GM21576 (cell line): Measurements from ENCODE around the gene NAIP.
"Not testable (repeated sequence)": the region's sequence is repeated elsewhere in the genome, so short reads cannot be mapped to it uniquely, and the experiment has no call there.

Experiments used
- ATAC-seq: cut with Tn5 transposase; IDR thresholded peaks from one replicate; pipeline ENCODE4 v1.9.1; 2021; ENCODE audit warnings: mild to moderate bottlenecking, moderate library complexity; ENCODE audit not compliant: unreplicated experiment

Gene NAIP, protein sequence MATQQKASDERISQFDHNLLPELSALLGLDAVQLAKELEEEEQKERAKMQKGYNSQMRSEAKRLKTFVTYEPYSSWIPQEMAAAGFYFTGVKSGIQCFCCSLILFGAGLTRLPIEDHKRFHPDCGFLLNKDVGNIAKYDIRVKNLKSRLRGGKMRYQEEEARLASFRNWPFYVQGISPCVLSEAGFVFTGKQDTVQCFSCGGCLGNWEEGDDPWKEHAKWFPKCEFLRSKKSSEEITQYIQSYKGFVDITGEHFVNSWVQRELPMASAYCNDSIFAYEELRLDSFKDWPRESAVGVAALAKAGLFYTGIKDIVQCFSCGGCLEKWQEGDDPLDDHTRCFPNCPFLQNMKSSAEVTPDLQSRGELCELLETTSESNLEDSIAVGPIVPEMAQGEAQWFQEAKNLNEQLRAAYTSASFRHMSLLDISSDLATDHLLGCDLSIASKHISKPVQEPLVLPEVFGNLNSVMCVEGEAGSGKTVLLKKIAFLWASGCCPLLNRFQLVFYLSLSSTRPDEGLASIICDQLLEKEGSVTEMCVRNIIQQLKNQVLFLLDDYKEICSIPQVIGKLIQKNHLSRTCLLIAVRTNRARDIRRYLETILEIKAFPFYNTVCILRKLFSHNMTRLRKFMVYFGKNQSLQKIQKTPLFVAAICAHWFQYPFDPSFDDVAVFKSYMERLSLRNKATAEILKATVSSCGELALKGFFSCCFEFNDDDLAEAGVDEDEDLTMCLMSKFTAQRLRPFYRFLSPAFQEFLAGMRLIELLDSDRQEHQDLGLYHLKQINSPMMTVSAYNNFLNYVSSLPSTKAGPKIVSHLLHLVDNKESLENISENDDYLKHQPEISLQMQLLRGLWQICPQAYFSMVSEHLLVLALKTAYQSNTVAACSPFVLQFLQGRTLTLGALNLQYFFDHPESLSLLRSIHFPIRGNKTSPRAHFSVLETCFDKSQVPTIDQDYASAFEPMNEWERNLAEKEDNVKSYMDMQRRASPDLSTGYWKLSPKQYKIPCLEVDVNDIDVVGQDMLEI (N-terminal part only)

DNA sequence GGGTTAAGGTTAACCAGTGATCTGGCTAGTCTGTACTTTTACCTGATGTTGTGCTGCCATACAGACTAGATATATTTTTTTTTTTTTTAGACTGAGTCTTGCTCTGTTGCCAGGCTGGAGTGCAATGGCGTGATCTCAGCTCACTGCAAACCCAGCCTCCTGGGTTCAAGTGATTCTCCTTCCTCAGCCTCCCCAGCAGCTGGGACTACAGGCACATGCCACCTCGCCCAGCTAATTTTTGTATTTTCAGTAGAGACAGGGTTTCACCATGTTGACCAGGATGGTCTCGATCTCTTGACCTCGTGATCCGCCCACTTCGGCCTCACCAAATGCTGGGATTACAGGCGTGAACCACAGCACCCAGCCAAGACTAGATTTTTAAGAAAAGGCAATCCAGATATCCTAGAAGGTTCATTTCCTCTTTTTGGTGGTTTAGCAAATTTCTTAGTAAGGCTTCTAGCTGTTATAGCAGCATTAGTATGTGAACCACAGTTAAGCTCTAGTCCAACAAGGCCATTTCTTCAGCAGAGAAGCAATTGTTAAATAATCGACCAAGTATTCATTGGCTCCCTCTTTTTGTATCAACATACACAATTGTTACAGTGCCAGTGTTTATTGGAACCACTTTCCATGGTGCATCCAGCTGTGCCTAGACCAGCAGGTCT lies at the start of gene NAIP:
Gene NAIP, minus strand, starts transcription at position 51 of the 665 bp plus-strand sequence. CDS start 12,424 bp downstream, outside the sequence.
- ATAC-seq: not testable (repeated sequence)

DNA sequence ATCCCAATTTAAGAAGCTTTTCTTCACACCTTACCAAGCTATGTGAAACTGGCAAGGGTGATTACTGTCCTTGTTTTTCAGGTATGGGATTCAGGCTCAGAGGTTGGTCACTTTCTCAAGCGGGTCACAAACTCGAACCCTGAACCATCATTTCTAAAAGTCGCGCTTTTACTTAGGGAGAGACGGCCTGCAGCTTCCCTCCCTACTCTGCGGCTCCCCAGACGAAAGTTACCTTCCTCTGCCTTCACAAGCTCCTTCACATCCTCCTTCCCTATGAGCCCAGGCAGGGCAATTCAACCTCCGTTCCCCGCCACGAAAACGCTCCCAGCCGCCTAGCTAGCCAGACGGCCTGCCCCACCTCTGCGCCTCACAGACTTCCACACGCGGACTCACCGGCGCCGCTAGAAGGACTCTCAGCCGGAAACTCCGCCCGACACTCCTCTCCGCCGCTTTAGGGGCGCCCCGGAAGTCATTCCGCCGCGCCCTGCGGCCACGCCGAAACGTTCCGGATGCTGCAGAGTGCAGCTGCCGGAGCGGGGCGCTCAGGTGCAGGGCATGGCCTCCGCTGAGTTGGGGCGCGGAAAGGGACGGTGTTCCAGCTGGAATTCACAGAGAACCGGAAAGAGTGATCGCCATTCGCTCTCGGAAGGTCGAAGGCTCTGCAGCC lies 42.3 kb upstream of the NAIP start, which contains the start of gene GTF2H2:
Gene GTF2H2, minus strand, starts transcription at position 415 of the 667 bp plus-strand sequence. CDS start 4,913 bp downstream, outside the sequence.
- ATAC-seq: peak; percentile 95

DNA sequence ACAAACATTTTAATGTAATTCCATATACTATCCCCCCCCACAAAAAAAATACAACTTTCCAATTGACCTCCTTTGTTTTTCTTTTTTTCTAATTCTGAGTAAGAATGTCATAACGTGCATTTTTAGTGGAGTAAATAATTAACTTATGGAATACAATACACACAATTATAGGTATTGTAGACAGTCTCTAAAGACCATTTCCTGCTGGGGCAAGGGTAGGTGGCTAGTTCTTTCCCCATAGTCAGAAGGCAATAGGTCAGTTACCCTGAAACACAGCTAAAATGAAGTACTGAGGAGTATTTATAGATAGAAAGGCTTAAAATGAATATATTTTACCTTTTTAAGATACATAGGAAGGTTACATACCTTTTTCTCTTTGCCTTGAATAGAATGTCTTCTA lies 36.2 kb upstream of the NAIP start:
- not testable (repeated sequence) for ATAC-seq

DNA sequence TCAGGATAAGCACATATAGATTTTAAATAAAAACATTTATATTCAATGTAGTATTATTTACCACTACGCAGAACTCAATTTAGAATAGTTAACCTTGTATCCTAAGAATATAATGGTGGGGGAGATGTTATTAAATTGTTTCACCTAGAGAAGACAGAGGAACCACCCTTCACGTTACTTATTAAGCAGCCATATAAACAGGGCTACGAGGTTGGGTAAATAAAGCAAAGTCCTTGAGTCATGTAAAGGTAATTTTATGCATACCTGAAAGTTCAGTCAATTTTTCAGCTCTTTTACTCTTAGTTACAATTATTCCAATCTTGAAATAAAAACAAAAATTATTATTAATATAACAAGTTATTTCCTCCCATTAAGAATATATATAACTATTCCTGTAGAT lies 34.3 kb upstream of the NAIP start:
- not testable (repeated sequence) for ATAC-seq

DNA sequence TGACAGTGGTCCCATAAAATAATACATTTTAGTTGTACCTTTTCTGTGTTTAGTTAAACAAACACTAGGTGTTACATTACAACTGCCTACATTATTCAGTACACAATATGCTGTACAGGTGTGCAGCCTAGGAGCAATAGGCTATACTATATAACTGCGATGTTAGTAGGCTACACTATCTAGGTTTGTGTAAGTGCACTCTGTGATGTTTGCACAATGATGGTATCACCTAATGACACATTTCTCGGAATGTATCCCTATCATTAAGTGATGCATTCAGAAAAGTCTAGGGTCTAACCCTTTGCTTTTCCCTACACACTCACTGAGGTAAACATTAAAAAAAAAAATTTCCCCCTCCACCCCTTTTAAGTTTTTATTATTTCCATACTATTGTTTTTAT lies 19.7 kb upstream of the NAIP start:
- ATAC-seq: not testable (repeated sequence)

DNA sequence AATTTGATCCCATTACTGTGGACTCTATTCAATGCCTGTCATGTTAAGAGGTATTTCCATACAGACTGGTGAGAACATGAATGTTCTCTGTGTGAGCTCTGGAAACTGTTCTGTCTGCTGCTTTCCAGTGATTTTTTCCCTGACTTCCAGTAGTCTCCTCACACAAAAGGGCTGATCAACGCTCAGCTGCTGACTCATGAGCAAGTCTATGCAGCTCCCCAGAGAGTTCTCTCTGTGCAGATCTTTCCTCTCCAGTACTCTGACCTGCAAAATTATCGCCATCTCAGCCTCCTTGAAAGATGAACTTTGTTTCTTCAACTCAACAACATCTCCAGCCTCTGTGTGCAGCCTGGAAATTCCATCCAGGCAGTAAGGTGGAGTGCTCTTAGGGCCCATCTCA lies 19.0 kb upstream of the NAIP start:
- ATAC-seq: not testable (repeated sequence)

DNA sequence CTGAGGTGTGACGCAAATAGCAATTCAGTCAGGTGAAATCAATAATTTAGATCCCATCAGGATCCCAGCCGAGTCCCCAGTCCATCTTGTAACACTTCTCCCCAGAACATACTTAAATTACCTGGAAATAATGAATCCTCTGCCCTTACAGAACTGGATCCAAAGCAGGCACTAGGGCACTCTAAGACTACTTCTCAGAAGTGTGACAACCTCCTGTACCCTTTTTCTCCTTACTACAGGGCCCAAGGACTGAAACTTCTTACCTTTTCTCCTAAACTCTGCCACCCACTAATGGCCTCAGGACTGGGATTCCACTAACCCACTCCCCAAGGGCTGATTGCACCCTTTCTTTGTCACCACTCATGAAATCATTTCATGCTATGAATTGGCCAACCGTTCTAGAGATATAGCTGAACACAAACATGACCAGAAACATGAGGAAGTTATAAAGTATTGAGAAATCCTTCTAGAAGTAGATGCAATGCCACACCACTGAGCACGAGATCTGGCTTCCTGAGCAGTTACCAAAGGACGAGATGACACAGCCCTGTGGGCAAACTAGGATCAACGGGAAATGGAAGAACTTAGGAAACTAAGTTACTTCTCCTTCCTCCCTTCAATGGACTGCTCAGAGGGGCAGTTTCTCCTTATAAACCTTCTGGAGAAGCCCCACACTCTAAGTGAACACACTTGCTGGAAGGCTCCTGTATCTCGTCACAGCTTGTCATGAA lies 6.1 kb upstream of the NAIP start:
- ATAC-seq: not testable (repeated sequence)

DNA sequence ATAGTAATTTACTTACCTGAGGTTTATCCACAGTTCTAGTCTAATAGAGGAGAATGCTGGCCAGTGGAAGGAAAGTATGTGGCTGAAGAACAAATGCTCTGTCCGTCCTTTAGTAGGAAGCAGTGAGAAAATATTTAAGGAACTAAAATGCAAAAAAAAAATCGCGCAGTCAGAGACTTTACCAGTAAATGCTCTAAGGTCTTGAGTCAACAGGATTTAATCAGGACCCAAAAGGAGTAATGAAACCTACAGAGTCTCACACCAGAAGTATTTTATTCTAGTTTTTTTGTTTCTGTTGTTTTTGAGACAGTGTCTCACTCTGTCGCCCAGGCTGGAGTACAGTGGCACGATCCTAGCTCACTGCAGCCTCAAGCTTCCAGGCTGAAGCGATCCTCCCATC lies 4.5 kb downstream of the NAIP start:
- not testable (repeated sequence) for ATAC-seq

DNA sequence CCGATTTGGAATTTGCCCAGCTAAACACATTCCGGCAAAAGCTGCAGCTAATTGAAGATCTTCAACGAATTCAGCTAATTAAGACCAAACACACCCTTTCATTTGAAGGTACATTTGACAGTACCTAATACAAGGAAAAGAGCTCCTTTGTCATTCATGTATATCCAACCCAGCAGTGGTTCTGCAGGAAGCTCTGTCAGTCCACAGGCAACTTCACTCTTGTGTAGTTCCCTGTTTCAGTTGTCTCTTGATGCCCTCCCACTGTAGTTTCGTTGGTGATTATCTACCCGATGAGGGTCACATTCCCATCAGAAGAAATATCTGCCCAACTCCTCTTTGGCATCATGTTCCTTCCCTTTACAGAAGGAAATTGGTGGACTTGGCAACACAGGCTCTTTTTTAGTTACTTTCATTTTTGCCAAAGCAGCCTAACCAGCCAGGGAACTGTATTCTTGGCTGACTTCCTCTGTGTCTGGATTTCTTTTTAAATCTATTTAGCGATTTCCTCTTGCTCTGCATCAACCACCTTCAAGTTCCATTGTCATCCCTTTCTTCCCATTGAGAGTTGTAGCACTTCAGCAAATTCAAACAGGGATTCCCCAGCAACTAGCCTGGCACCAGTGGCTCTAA lies 6.6 kb downstream of the NAIP start:
- not testable (repeated sequence) for ATAC-seq

DNA sequence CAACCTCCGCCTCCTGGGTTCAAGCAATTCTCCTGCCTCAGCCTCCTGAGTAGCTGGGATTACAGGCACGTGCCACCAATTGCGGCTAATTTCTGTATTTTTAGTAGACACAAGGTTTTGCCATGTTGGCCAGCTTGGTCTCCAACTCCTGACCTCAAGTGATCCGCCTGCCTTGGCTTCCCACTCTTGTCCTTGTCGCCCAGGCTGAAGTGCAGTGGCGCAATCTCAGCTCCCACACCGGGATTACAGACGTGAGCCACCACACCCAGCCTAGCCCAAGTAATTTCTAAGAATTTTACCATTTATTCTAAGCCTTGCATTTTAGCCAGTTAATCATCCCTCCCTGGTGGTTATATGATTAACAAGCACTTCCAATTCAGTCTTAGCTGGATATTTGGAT lies 11.0 kb downstream of the NAIP start:
- no peak for ATAC-seq

DNA sequence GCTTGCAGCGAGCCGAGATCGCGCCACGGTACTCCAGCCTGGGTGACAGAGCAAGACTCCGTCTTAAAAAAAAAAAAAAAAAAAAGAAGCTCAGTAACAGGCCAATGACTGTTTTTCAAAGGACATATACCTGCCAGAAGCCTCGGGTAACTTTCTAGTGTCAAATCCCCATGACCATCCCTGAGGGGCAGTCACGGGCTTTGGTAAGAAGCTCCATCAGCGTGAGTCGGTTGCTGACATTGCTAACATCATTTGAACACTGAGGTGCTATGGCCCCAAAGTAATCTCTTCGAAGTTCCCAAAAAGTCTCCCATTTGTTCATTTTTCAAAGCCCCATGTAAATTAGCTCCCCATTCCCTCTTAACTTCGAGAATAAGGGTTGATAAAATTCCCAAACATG lies 11.6 kb downstream of the NAIP start:
- ATAC-seq: no peak

DNA sequence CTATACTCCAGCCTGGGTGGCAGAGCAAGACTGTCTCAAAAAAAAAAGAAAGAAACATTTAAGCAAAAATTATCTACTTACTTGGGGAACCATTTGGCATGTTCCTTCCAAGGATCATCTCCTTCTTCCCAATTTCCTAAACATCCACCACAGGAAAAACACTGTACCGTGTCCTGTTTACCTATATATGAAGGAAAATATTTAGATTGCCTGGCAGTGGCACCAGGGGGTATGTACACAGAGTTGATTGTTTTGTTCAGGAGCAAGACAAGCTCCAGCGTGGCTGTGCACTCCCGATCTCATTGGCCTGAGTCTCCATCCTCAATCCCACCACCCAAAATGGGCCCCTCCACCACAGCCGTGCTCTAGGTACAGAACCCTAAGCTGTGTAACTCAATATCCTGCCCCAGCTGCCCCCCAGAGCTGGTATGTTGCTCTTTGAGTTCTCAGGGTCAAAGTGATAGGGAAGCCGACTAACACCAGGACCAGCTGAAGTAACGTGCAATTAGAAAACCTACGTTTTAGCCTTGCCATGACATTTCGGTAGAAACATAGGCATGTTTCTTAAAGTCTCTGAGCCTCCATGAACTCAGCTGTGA lies 13.8 kb downstream of the NAIP start:
- no peak for ATAC-seq

DNA sequence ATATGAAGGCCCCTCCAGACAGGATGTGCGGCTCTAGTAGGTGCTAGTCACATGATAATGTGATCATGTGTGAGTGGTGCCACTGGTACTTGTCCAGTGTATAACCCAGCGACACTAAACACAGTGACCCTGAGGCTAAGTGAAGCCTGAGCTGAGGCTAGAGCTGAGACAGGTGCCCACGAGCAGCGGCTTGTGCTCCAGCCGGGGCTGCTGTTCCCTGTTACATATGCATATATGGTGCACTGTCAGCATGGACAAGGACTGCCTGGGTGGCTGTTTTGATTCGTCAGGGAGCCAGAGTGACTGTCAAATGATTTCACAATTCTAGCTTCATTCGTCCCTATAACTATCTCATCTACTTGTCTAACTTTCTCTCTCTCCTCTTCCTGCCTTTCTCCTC lies 18.2 kb downstream of the NAIP start:
- not testable (repeated sequence) for ATAC-seq

DNA sequence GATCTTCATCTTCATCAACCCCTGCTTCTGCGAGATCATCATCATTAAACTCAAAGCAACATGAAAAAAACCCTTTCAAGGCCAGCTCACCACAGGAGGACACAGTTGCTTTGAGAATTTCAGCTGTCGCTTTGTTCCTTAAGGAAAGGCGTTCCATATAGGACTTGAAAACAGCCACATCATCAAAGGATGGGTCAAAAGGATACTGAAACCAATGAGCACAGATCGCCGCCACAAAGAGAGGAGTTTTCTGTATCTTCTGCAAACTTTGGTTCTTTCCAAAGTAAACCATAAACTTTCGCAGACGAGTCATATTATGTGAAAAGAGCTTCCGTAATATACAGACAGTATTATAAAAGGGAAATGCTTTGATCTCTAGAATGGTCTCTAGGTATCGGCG lies 40.3 kb downstream of the NAIP start:
- not testable (repeated sequence) for ATAC-seq

DNA sequence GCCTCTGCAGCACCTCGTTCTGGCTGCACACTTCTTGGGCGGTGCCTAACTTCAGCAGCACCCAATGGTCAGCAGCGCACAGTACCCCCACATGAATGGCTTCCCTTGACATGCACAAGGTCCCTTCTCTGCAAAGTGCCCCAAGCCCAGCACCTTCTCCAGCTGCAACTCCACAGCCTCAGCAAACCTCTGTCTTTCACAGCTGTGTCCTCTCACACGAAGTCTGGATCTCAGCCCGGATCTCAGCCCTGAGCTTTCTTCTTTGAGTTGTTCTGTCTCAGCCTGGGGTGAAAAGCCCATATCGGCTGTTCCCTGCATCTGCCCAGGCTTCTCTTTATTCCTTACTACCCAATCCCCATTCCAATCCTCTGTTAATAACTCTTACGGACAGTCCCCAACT lies 57.9 kb downstream of the NAIP start:
- ATAC-seq: not testable (repeated sequence)

DNA sequence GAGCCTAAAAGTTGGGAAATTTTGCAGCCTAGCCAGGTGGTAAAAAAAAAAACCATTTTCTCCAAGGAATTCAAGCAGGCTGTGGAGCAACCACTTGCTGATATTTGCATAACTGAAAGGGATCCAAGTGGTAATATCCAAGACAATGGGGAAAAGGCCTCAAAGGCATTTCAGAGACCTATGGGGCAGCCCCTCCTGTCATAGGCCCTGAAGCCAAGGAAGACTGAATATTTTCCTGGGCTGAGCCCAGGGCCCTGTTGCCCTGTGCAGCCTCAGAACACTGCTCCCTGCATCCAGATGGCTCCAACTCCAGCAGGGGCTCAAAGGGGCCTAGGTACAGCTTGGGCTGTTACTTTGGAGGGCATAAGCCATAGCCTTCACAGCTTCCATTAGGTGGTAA lies 60.6 kb downstream of the NAIP start:
- ATAC-seq: not testable (repeated sequence)

DNA sequence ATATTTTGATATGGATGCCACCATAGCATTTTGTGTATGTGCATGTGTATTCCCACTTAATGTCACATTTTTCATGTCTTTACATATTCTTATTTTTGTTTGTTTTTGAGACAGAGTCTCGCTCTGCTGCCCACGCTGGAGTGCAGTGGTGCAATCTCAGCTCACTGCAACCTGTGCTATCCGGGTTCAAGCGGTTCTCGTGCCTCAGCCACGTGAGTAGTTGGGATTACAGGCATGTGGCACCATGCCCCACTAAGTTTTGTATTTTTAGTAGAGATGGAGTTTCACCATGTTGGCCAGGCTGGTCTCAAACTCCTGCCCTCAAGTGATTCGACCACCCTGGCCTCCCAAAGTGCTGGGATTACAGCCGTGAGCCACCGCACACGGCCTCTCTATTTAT lies 72.1 kb downstream of the NAIP start:
- ATAC-seq: not testable (repeated sequence)

DNA sequence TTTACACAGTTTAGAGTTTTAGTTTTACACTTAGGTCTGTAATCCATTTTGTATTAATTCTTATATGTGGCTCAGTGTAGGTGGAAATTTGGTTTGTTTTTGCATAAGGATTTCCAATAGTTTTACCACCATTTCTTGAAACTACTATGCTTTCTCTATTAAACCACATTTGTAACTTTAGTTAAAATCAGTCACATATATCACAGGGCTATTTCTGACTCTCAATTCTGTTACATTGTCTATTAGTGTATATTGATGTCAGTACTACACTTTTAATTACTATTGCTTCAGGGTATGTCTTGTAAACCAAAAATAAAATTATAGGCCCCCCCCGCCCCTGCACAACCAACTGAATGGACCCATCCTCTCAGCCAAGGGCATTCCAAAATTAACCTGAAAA lies 92.6 kb downstream of the NAIP start:
- not testable (repeated sequence) for ATAC-seq
